SKM-1 (cell line): ENCODE results near the gene NPFFR1.

Experiments used
- DNase-seq: peaks from one replicate; lab custom pipeline; 2025; ENCODE audit not compliant: unreplicated experiment; lab: John Stamatoyannopoulos, UW

NPFFR1 gene

GRCh38 chr10:70283445-70284399, at the start of gene NPFFR1:
Gene NPFFR1 (minus strand): TSS chr10:70284004. CDS start chr10:70283676, 328 bp downstream.
- DNase-seq: no peak

GRCh38 chr10:70333268-70333667, 49.5 kb upstream of the NPFFR1 start:
- DNase-seq: no peak

- DNase-seq: peak; percentile 87
Measured at GRCh38 chr10:70331486-70332268, 47.9 kb upstream of the NPFFR1 start.

- no peak for DNase-seq
Measured at GRCh38 chr10:70331160-70331485, 47.3 kb upstream of the NPFFR1 start.

- DNase-seq: no peak
Measured at GRCh38 chr10:70330671-70331070, 46.9 kb upstream of the NPFFR1 start.

- no peak for DNase-seq
Measured at GRCh38 chr10:70328967-70329366, 45.2 kb upstream of the NPFFR1 start.

GRCh38 chr10:70328018-70328417, 44.2 kb upstream of the NPFFR1 start:
- no peak for DNase-seq

- no peak for DNase-seq
Measured at GRCh38 chr10:70324951-70325781, 41.4 kb upstream of the NPFFR1 start.

- DNase-seq: no peak
Measured at GRCh38 chr10:70324339-70324861, 40.6 kb upstream of the NPFFR1 start.

GRCh38 chr10:70323697-70324338, 40.0 kb upstream of the NPFFR1 start:
- DNase-seq: no peak

- DNase-seq: no peak
Measured at GRCh38 chr10:70323138-70323696, 39.4 kb upstream of the NPFFR1 start.

GRCh38 chr10:70321897-70322890, 38.4 kb upstream of the NPFFR1 start:
- no peak for DNase-seq

GRCh38 chr10:70321233-70321632, 37.4 kb upstream of the NPFFR1 start:
- DNase-seq: no peak

- no peak for DNase-seq
Measured at GRCh38 chr10:70320751-70321150, 36.9 kb upstream of the NPFFR1 start.

- DNase-seq: no peak
Measured at GRCh38 chr10:70319824-70320223, 36.0 kb upstream of the NPFFR1 start.

GRCh38 chr10:70319183-70319582, 35.4 kb upstream of the NPFFR1 start:
- DNase-seq: no peak

- DNase-seq: no peak
Measured at GRCh38 chr10:70317943-70318318, 34.1 kb upstream of the NPFFR1 start.

GRCh38 chr10:70317272-70317942, 33.6 kb upstream of the NPFFR1 start:
- no peak for DNase-seq
